DND-41 (cell line): Measurements from ENCODE around the gene FLII.

ENCODE experiments used
- CTCF ChIP-seq: IDR thresholded peaks from 2 replicates; pipeline ENCODE4 v1.5.1; 2012; ENCODE audit warnings: borderline replicate concordance, low read length, moderate library complexity, mild to moderate bottlenecking; ENCODE audit not compliant: poor library complexity, severe bottlenecking; ENCODE audit errors: extremely low read depth
- EZH2 ChIP-seq: IDR thresholded peaks from 3 replicates; pipeline ENCODE4 v1.6.1; 2012; ENCODE audit warnings: borderline replicate concordance, low read depth, mild to moderate bottlenecking, moderate library complexity, low read length, inconsistent platforms; ENCODE audit not compliant: severe bottlenecking

- TF ChIP-seq CTCF (no peak), EZH2 (no peak)
Measured at GRCh38 chr17:18263885-18264682, 5.5 kb upstream of the FLII start.
